GM08714 (cell line): Measurements from ENCODE around the gene SERAC1.
"Not testable (repeated sequence)": the region's sequence is repeated elsewhere in the genome, so short reads cannot be mapped to it uniquely, and the experiment has no call there.

Experiments used
- H3K4me3 ChIP-seq: fragments of 200-500 bp; sonication (Bioruptor generic); 2 replicates; pipeline ENCODE4 v1.5.1; 2014; ENCODE audit warnings: mild to moderate bottlenecking, low read length, inconsistent platforms
- ZNF274 ChIP-seq: IDR thresholded peaks from 2 replicates; pipeline ENCODE4 v1.6.1; 2012; ENCODE audit warnings: mild to moderate bottlenecking, low read depth, low read length

Gene SERAC1

DNA sequence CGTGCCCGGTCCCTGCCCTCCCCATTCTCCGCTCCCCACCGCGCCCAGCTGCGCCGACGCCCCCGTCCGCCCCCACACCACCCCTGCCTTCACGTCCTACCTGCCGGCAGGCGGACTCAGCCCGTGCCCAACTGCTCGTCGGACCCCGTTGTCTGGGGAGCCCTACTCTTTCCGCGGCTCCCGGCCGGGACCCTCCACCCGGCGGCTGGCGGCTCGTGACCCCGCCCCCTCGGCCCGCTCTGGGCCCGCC, at the start of gene SERAC1:
SERAC1 (minus strand) TSS at position 223 of the 250 bp plus-strand sequence. CDS start 9,899 bp downstream, outside the sequence.
- TF ChIP-seq ZNF274 = no peak
- H3K4me3 ChIP-seq = peak within 1 kb of the TSS; percentile 71

DNA sequence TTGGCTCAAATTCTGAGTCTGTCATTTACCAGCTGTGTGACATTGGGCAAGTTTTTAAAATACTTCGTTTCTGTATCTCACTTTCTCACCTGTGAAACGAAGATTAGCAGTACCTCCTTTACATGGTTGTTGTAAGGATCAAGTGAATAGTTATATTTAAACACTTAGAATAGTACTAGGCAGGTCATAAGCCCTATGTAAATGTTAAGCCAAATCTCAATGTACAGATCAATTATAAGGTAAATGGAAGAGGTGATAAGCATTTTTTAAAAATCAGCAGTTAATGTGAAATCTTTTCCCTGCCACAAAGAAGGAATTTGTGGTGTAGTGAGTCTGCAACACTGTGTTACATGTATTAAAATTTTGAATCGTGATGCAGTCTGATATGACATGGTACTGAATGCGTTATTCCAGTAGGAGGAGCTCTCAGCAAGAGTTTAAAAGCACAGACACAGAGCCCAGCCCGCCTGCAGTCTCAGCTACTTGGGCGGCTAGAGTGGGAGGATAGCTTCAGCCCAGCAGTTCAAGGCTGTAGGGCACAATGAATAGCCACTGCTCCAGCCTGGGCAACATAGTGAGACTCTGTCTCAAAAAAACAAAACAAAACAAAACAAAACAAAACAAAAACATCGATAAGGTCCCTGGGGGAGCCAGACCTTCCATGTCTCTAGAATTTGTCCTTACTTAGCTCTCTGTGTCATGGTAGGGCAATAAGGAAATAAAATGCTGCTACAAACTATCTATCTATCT, 46.0 kb upstream of the SERAC1 start:
- TF ChIP-seq ZNF274 = no peak

DNA sequence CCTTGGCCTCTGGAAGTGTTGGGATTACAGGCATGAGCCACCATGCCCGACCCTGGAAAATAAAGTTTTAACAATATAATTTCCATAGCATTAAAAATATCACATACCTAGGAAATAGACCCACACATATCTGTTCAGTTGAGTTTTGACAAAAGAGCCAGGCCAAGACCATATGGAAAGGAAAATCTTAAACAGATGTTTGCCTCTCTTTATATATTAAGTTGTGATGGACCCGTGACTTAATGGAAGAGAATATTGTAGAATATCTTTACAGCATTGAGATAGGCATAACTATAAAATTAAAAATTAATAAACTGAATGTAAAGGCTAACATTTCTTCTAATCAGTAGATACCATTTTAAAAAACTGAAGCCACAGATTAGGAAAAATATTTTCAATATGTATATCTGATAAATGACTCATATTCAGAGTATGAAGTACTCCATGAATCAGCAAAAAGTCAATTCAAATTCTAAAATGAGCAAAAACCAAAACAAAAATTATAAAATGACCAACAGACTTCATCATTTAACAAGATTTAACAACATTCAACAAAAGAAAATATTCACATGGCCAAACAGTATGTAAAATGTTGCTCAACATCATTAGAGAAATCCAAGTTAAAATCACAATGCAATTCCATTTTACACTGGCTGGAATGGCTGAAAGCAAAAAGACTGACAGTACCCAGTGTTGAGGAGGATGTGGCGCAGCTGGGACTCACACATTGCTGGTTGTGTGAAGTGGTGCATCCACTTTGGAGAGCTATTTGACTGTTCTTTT, 43.4 kb upstream of the SERAC1 start:
- H3K4me3 ChIP-seq = no peak overlapping the region

More for the DNA sequence above, 46.0 kb upstream of the SERAC1 start:
- no peak overlapping the region for H3K4me3 ChIP-seq

DNA sequence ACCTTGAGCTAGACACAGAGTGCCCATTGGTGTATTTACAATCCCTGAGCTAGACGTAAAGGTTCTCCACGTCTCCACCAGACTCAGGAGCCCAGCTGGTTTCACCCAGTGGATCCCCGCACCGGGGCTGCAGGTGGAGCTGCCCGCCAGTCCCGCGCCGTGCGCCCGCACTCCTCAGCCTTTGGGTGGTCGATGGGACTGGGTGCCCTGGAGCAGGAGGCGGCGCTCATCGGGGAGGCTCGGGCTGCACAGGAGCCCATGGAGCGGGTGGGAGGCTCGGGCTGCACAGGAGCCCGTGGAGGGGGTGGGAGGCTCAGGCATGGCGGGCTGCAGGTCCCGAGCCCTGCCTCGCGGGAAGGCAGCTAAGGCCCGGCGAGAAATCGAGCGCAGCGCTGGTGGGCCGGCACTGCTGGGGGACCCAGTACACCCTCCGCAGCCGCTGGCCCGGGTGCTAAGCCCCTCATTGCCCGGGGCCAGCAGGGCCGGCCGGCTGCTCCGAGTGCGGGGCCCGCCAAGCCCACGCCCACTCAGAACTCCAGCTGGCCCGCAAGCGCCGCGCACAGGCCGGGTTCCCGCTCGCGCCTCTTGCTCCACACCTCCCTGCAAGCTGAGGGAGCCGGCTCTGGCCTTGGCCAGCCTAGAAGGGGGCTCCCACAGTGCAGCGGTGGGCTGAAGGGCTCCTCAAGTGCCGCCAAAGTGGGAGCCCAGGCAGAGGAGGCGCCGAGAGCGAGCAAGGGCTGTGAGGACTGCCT, 41.7 kb upstream of the SERAC1 start:
- H3K4me3 ChIP-seq = not testable (repeated sequence)

More for the DNA sequence above, 43.4 kb upstream of the SERAC1 start:
- TF ChIP-seq ZNF274 = no peak

DNA sequence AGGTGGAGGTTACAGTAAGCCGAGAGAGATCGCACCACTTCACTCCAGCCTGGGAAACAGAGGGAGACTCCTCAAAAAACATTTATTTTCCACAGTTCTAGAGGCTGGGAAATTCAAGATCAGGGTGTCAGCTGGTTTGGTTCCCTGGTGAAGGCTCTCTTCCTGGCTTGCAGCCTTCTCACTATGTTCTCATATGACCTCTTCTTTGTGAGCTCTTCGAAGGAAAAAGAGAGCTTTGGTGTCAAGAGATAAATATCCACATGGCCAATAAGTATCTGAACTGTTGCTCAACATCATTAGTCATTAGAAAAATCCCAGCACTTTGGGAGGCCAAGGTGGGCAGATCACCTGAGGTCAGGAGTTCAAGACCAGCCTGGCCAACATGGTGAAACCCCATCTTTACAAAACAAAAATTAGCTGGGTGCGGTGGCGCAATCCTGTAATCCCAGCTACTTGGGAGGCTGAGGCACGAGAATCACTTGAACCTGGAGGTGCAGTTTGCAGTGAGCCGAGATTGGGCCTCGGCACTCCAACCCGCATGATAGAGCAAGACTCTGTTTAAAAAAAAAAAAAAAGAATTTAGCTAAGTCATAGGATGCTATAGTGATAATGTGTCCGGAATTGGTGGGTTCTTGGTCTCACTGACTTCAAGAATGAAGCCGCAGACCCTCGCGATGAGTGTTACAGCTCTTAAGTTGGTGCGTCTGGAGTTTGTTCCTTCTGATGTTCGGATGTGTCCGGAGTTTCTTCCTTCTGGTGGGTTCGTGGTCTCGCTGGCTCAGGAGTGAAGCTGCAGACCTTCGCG, 40.4 kb upstream of the SERAC1 start:
- not testable (repeated sequence) for H3K4me3 ChIP-seq

DNA sequence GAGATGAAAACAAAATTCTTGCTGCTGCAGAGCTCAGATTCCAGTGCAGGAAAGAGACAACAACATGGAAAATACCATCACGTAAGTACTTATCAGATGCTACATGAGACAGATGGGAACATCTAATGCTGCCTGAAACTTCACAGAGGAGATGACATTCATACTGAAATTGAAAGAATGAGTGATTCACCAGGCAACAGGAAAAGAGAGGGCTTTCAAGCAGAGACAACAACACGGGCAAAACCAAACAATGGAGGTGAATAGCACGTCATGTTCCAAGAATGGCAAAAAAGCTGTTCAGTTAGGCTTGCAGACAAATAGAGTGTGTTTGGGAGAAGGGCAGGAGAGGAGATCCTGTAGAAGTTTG, 39.3 kb upstream of the SERAC1 start:
- TF ChIP-seq ZNF274 = no peak
- H3K4me3 ChIP-seq = no peak overlapping the region; the same call in 1 of the 2 replicates

- TF ChIP-seq ZNF274 = no peak
- H3K4me3 ChIP-seq = no peak overlapping the region; the same call in 1 of the 2 replicates
These were observed 38.8 kb upstream of the SERAC1 start for GRCh38 chr6:158206740-158207421.

DNA sequence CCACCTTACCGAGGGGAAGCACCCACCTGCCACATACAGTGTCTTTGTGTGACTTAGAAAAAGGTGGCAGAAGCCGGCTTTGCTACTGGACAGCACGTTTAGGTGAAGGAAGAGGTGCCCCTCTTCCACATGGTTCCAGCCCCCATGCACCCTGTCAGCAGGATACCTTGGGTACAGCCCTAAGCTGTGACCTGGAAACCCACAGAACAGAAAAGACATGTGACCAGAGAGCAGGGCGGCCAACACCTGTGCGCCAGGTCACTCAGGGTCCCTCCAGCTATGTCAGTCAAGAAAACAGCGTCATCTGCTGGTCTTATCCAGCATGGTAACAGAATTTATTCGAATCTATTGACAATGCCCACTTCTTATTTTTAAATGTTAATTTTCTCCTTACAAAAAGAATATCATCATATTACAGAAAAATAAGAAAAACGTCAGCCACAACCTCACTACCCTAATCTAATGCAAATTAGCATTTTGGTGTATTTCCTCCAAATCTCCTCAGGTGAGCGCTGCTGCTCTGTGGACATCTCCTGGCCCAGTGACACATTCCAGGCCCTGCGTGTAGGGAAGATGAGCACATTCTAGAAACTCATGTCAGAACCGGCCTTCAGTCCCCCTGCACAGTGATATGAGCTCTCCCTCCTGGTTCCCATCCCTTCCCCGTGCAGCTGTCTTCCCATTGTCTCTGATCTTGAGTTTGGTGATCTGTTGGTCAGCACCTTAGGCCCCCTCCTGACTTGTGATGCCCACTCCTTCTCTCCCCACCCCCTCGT, 37.3 kb upstream of the SERAC1 start:
- no peak overlapping the region for H3K4me3 ChIP-seq
- TF ChIP-seq ZNF274 = no peak

DNA sequence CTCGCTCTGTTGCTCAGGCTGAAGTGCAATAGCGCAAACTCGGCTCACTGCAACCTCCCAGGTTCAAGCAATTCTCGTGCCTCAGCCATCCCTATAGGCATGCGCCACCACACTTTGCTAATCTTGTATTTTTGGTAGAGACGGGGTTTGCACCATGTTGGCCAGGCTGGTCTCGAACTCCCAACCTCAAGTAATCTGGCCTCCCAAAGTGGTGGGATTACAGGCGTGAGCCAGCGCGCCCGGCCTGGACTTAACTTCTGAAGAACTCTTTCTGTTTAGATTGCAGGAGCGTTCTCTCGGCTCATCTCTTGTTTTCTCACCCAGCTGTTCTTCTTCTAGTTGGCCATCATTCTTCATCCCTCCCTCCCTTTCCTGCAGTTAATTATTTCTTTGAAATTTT, 30.4 kb upstream of the SERAC1 start:
- H3K4me3 ChIP-seq = no peak overlapping the region
- TF ChIP-seq ZNF274 = no peak

- no peak for TF ChIP-seq ZNF274
- no peak overlapping the region for H3K4me3 ChIP-seq
These were observed 26.6 kb upstream of the SERAC1 start for GRCh38 chr6:158194487-158195280.

- H3K4me3 ChIP-seq = no peak overlapping the region
- TF ChIP-seq ZNF274 = no peak
These were observed 23.7 kb upstream of the SERAC1 start for GRCh38 chr6:158191761-158192160.

DNA sequence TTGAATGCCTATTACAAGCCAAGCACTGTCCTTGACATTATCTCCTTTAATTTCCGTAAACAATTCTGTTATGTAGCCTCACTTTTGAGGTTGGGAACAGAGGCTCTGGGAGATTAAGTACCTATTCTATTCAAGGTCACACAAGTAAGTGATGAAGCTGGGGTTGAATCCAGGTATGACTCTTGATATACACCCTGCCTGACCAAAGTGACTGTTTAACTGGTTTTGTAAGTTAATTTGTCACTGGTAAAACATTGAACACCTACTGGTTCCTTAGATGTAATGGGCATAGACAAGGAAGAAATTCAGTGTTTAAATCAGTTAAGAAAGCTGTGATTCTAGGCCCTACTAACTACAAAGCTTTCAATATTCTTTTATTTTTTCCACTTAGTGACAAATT, 23.0 kb upstream of the SERAC1 start:
- H3K4me3 ChIP-seq = no peak overlapping the region
- TF ChIP-seq ZNF274 = no peak
